Gastroesophageal sphincter (tissue), 3 donors: ENCODE results near the gene TMEM168.

ENCODE experiments used
- CTCF ChIP-seq, 4 experiments: fragments of 200-600 bp in 2 of 4; fragments of 450-650 bp in 2 of 4; sonication (generic) in 1 of 4; IDR thresholded peaks; one replicate each; pipeline ENCODE4 v1.5.1; 2017 to 2019; ENCODE audit warnings: antibody characterized with exemption in 4 of 4, mild to moderate bottlenecking in 2 of 4, moderate library complexity in 2 of 4
- POLR2A ChIP-seq, 2 donors: fragments of 450-650 bp; IDR thresholded peaks; one replicate each; pipeline ENCODE4 v1.6.1; 2017; ENCODE audit warnings: antibody characterized with exemption in 2 of 2, mild to moderate bottlenecking in 2 of 2, moderate library complexity in 1 of 2
- POLR2AphosphoS5 ChIP-seq: sonication (generic); formaldehyde crosslinking; IDR thresholded peaks from one replicate; pipeline ENCODE4 v1.6.1; 2017; ENCODE audit warnings: antibody characterized with exemption

- TF ChIP-seq CTCF (IDR thresholded peaks at IDR 0.05) (no peak), POLR2AphosphoS5 (no peak), POLR2A (IDR thresholded peaks at IDR 0.05) (no peak)
Observed at GRCh38 chr7:112739436-112740180, 50.6 kb downstream of the TMEM168 start.
